ENCODE data around the gene TBX1. TPM values are rescaled to one million over a fixed set of nuclear protein-coding genes. Genes with fewer than 3 reads are reported as not detected.
A peak's percentile ranks its signal among the peaks of the same experiment; 100 is the strongest.

The TBX1 gene
- total RNA-seq, 1 donor from 2014 or later, result not detected

- ChIA-PET POLR2A (interaction anchor here (0.7 kb wide), 1 partner anchor 1231 kb away, joined by 3 read pairs; no protein-coding TSS in a partner anchor), CTCF (interaction anchor here (1.1 kb wide), 2 partner anchors 16 to 138 kb away, joined by 3 to 4 read pairs; no protein-coding TSS in a partner anchor)
- H3K27me3 Mint-ChIP-seq, result peaks cover 65% of the 10 kb centered on the region
- intact Hi-C loops (cut with micrococcal nuclease), result no loop called here
- no peak overlapping the region for H3K4me3 Mint-ChIP-seq
- H3K36me3 Mint-ChIP-seq (ENCODE audit: low read depth), result no peaks in the 10 kb centered on the region
- no peak for ATAC-seq (ENCODE audit: low read depth)
- H3K27ac Mint-ChIP-seq, result peak overlapping the region; percentile 59
- no peak for TF ChIP-seq CTCF (IDR thresholded peaks at IDR 0.05)
- H3K4me1 Mint-ChIP-seq, result peaks cover 38% of the 10 kb centered on the region
- no peaks in the 10 kb centered on the region for H3K9me3 Mint-ChIP-seq
- no peak for DNase-seq
Observed at GRCh38 chr22:19772422-19772672, 11.8 kb downstream of the TBX1 start.

- Mint-ChIP-seq H3K4me3 (peak overlapping the region; percentile 71), H3K4me1 (peaks cover 33% of the 10 kb centered on the region), H3K27me3 (peaks cover 62% of the 10 kb centered on the region), H3K36me3 (ENCODE audit: low read depth) (no peaks in the 10 kb centered on the region), H3K27ac (peak overlapping the region; percentile 59), H3K9me3 (no peaks in the 10 kb centered on the region)
- POLR2A ChIA-PET, result interaction anchor here (0.5 to 1.2 kb wide), 4 partner anchors 83 to 1230 kb away, joined by 3 to 8 read pairs (median 3); no protein-coding TSS in a partner anchor
- CTCF ChIA-PET, result interaction anchor here (1.1 kb wide), 2 partner anchors 16 to 137 kb away, joined by 3 to 4 read pairs; no protein-coding TSS in a partner anchor
- intact Hi-C loops (cut with micrococcal nuclease), result no loop called here
- ATAC-seq (ENCODE audit: low read depth) (peak; percentile 75), DNase-seq (no peak)
- no peak for TF ChIP-seq CTCF (IDR thresholded peaks at IDR 0.05)
Observed at GRCh38 chr22:19772673-19773469, 12.3 kb downstream of the TBX1 start.

- peaks cover 61% of the 10 kb centered on the region for H3K27me3 Mint-ChIP-seq
- intact Hi-C loops (cut with micrococcal nuclease), result no loop called here
- POLR2A ChIA-PET, result interaction anchor here (0.5 to 1.2 kb wide), 4 partner anchors 82 to 1092 kb away, joined by 3 to 10 read pairs (median 6); no protein-coding TSS in a partner anchor
- TF ChIP-seq CTCF (IDR thresholded peaks at IDR 0.05), result no peak
- peaks cover 31% of the 10 kb centered on the region for H3K4me1 Mint-ChIP-seq
- H3K36me3 Mint-ChIP-seq (ENCODE audit: low read depth), result no peaks in the 10 kb centered on the region
- CTCF ChIA-PET, result interaction anchor here (1.1 kb wide), 1 partner anchor 17 kb away, joined by 4 read pairs; no protein-coding TSS in a partner anchor
- H3K9me3 Mint-ChIP-seq, result no peaks in the 10 kb centered on the region
- no peak for DNase-seq
- no peak for ATAC-seq (ENCODE audit: low read depth)
- H3K4me3 Mint-ChIP-seq, result no peak overlapping the region
- no peak overlapping the region for H3K27ac Mint-ChIP-seq
Observed at GRCh38 chr22:19773470-19774040, 13.0 kb downstream of the TBX1 start.

- intact Hi-C loops (cut with micrococcal nuclease), result no loop called here
- H3K4me3 Mint-ChIP-seq, result no peak overlapping the region
- ChIA-PET CTCF (no interaction called here), POLR2A (no interaction called here)
- peaks cover 29% of the 10 kb centered on the region for H3K4me1 Mint-ChIP-seq
- H3K36me3 Mint-ChIP-seq (ENCODE audit: low read depth), result no peaks in the 10 kb centered on the region
- H3K27ac Mint-ChIP-seq, result no peak overlapping the region
- DNase-seq, result no peak
- ATAC-seq (ENCODE audit: low read depth), result no peak
- H3K9me3 Mint-ChIP-seq, result no peaks in the 10 kb centered on the region
- no peak for TF ChIP-seq CTCF (IDR thresholded peaks at IDR 0.05)
- H3K27me3 Mint-ChIP-seq, result peaks cover 62% of the 10 kb centered on the region
Observed at GRCh38 chr22:19774628-19775027, 14.1 kb downstream of the TBX1 start.
